GM23338 (cell line): ENCODE data around the gene PSMA1. TPM values are rescaled to one million over a fixed set of nuclear protein-coding genes. Genes with fewer than 3 reads are reported as not detected.

Source experiments
- ATAC-seq: fragments of 200-7000 bp; cut with Tn5 transposase; 3 replicates; pipeline ENCODE4 v1.9.1; 2020
- DNase-seq: peaks from one replicate; pipeline ENCODE4 v3.0.0-alpha.2; 2015; ENCODE audit warnings: low spot score
- H2AFZ ChIP-seq: fragments of 200-600 bp; sonication (generic); 2 replicates; pipeline ENCODE4 v1.8.0; 2016; ENCODE audit warnings: antibody characterized with exemption, mild to moderate bottlenecking, moderate library complexity
- H3F3A ChIP-seq: fragments of 200-600 bp; sonication (generic); replicated peaks from 2 replicates; pipeline ENCODE4 v1.8.0; 2017; ENCODE audit warnings: antibody characterized with exemption, mixed run types, low read depth
- H3K27ac ChIP-seq: fragments of 200-600 bp; sonication (generic); 2 replicates; pipeline ENCODE4 v1.6.1; 2016; ENCODE audit warnings: low read depth
- H3K27me3 ChIP-seq: fragments of 200-600 bp; sonication (generic); 2 replicates; pipeline ENCODE4 v1.8.0; 2016; ENCODE audit warnings: mild to moderate bottlenecking, mixed run types, moderate library complexity; ENCODE audit not compliant: insufficient read depth
- H3K36me3 ChIP-seq: fragments of 200-600 bp; sonication (generic); 2 replicates; pipeline ENCODE4 v1.8.0; 2016; ENCODE audit warnings: mild to moderate bottlenecking; ENCODE audit not compliant: insufficient read depth
- H3K4me1 ChIP-seq: fragments of 200-600 bp; sonication (generic); 2 replicates; pipeline ENCODE4 v1.8.0; 2016; ENCODE audit warnings: mild to moderate bottlenecking, moderate library complexity; ENCODE audit not compliant: insufficient read depth
- H3K4me2 ChIP-seq: fragments of 200-600 bp; sonication (generic); 2 replicates; pipeline ENCODE4 v1.7.1; 2017; ENCODE audit warnings: mixed run types
- H3K4me3 ChIP-seq: fragments of 200-600 bp; sonication (generic); 2 replicates; pipeline ENCODE4 v1.6.1; 2016; ENCODE audit warnings: mixed run types
- H3K79me2 ChIP-seq: fragments of 200-600 bp; sonication (generic); replicated peaks from 2 replicates; pipeline ENCODE4 v1.8.0; 2017; ENCODE audit warnings: mild to moderate bottlenecking; ENCODE audit not compliant: insufficient read depth
- H3K9me2 ChIP-seq: fragments of 200-600 bp; sonication (generic); 2 replicates; pipeline ENCODE4 v1.8.0; 2017; ENCODE audit not compliant: insufficient read depth
- H4K20me1 ChIP-seq: fragments of 200-600 bp; sonication (generic); replicated peaks from 2 replicates; pipeline ENCODE4 v1.8.0; 2017; ENCODE audit warnings: mild to moderate bottlenecking; ENCODE audit not compliant: insufficient read depth
- H3K27ac Mint-ChIP-seq: 2 replicates; pipeline ENCODE4 v1.8.0; 2020; ENCODE audit warnings: inconsistent platforms, mild to moderate bottlenecking, moderate library complexity, mixed read lengths
- H3K27me3 Mint-ChIP-seq: 3 replicates; pipeline ENCODE4 v1.8.0; 2022; ENCODE audit warnings: low read depth, mild to moderate bottlenecking, moderate library complexity, mixed read lengths, inconsistent platforms; ENCODE audit not compliant: insufficient read depth, poor library complexity
- H3K36me3 Mint-ChIP-seq: 3 replicates; pipeline ENCODE4 v1.8.0; 2021; ENCODE audit warnings: low read depth, mild to moderate bottlenecking, inconsistent platforms, moderate library complexity, mixed read lengths
- H3K4me1 Mint-ChIP-seq: 3 replicates; pipeline ENCODE4 v1.8.0; 2020; ENCODE audit warnings: mild to moderate bottlenecking, inconsistent platforms, mixed read lengths
- H3K4me3 Mint-ChIP-seq: 3 replicates; pipeline ENCODE4 v1.8.0; 2021; ENCODE audit warnings: moderate library complexity, mild to moderate bottlenecking, inconsistent platforms, mixed read lengths
- H3K9me3 Mint-ChIP-seq: 3 replicates; pipeline ENCODE4 v1.8.0; 2020; ENCODE audit warnings: moderate library complexity, mild to moderate bottlenecking, inconsistent platforms, mixed read lengths
- CREB1 ChIP-seq: fragments of 250-450 bp; sonication (Bioruptor Pico); IDR thresholded peaks from 2 replicates; pipeline ENCODE4 v1.5.0; 2020; ENCODE audit warnings: low read depth, mild to moderate bottlenecking, moderate library complexity
- EZH2 ChIP-seq: fragments of 200-600 bp; sonication (generic); IDR thresholded peaks from one replicate; pipeline ENCODE4 v1.8.0; 2017; ENCODE audit warnings: antibody characterized with exemption, mild to moderate bottlenecking, low read depth; ENCODE audit not compliant: unreplicated experiment
- EZH2phosphoT487 ChIP-seq: fragments of 200-600 bp; sonication (generic); IDR thresholded peaks from one replicate; pipeline ENCODE4 v1.8.1; 2018; ENCODE audit warnings: antibody characterized with exemption; ENCODE audit not compliant: unreplicated experiment
- JUNB ChIP-seq: IDR thresholded peaks from one replicate; pipeline ENCODE4 v1.6.1; 2016; ENCODE audit warnings: antibody characterized with exemption; ENCODE audit not compliant: unreplicated experiment
- NANOG ChIP-seq: IDR thresholded peaks from 2 replicates; pipeline ENCODE4 v1.6.1; 2016; ENCODE audit warnings: antibody characterized with exemption, borderline replicate concordance
- POLR2AphosphoS5 ChIP-seq: IDR thresholded peaks from 2 replicates; pipeline ENCODE4 v1.6.1; 2016; ENCODE audit warnings: antibody characterized with exemption, low read depth
- STAT1 ChIP-seq: IDR thresholded peaks from one replicate; pipeline ENCODE4 v1.6.1; 2016; ENCODE audit warnings: antibody characterized with exemption; ENCODE audit not compliant: unreplicated experiment
- ZNF114 ChIP-seq: fragments of 250-450 bp; sonication (Bioruptor Pico); IDR thresholded peaks from 2 replicates; pipeline ENCODE4 v1.5.0; 2020; ENCODE audit warnings: mild to moderate bottlenecking, moderate library complexity
- ZNF331 ChIP-seq: fragments of 250-450 bp; sonication (Bioruptor Pico); IDR thresholded peaks from 2 replicates; pipeline ENCODE4 v1.5.0; 2020; ENCODE audit warnings: low read depth, mild to moderate bottlenecking, moderate library complexity
- polyA plus RNA-seq: library from polyadenylated mRNA; unstranded; fragments of >200 nt; fragmentation: Nextera tagmentation; extraction: Ambion mirVana; gene quantifications from 2 replicates; pipeline ENCODE4 v1.2.1, GENCODE V29; 2016
- total RNA-seq: library from RNA; depleted of rRNA; stranded (reverse); fragments of >200 nt; shearing (Covaris generic); gene quantifications from 2 replicates; pipeline ENCODE4 v1.2.3, GENCODE V29; 2014
- TF ChIP-seq, protein P1 (sequence below): IDR thresholded peaks from one replicate; pipeline ENCODE4 v1.6.1; 2018; ENCODE audit warnings: antibody characterized with exemption; ENCODE audit not compliant: unreplicated experiment
- TF ChIP-seq, protein P2 (sequence below), 2 experiments: fragments of 200-600 bp in 1 of 2; sonication (generic) in 1 of 2; conservative IDR thresholded peaks; 2 replicates each; pipeline versions ENCODE4 v1.5.1 to v1.6.1; 2016 to 2017; ENCODE audit warnings: antibody characterized with exemption in 2 of 2, low read depth in 2 of 2, mild to moderate bottlenecking in 2 of 2, moderate library complexity in 1 of 2
- TF ChIP-seq, protein P3 (sequence below): fragments of 250-450 bp; sonication (Bioruptor Pico); IDR thresholded peaks from 2 replicates; pipeline ENCODE4 v1.5.0; 2020; ENCODE audit warnings: mild to moderate bottlenecking, moderate library complexity
- TF ChIP-seq, protein P4 (sequence below): IDR thresholded peaks from 2 replicates; pipeline ENCODE4 v1.6.1; 2016; ENCODE audit warnings: antibody characterized with exemption

PSMA1 gene
- total and polyA plus RNA-seq, 2 experiments from 2014 or later = 169 to 338 TPM

DNA sequence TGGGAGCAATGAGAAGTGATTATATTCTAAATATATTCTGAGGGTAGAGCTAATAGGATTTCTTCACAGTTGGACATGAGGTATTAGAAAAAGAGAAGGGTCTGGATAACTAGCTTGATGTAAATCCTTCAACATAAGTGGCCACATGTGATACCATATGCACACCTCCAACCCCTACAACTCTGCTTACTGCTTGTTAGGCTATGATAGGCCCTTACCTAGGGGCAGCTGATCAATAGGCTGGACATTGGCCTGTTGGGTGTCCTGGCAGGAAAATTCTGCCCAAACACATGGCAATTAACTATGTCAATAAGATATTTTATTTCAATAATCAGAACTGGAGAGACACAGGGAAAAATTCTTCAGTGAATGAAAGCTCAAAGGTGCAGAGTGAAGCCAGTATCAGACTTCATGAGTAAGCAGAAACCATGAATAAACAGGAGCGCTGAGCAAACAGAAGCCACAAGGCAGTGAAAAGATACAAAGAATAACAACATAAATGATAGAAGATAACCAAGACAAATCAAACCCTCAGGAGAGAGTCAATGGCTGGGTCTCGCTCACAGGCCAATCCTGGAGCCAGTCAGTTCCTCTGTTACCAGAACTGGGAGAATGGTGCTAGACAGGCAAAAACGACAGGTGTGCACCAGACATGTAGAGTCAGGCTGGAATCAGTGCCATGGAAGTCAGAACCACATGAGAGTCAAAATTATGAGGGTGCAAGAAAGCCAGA, 46.3 kb upstream of the PSMA1 start:
- Mint-ChIP-seq H3K27me3 (no peaks in the 10 kb centered on the region), H3K9me3 (peaks cover 14% of the 10 kb centered on the region), H3K4me1 (peaks cover 10% of the 10 kb centered on the region), H3K27ac (no peak overlapping the region), H3K4me3 (no peak overlapping the region), H3K36me3 (peaks cover 12% of the 10 kb centered on the region; the same call in 1 of the 3 replicates)
- H3K4me2 ChIP-seq = no peak overlapping the region
- H3F3A ChIP-seq = no peaks in the 10 kb centered on the region
- H3K36me3 ChIP-seq = no peaks in the 10 kb centered on the region
- H3K9me2 ChIP-seq = no peaks in the 10 kb centered on the region
- H3K27ac ChIP-seq = no peak overlapping the region
- H3K79me2 ChIP-seq = no peaks in the 10 kb centered on the region
- TF ChIP-seq ZNF331 (CRISPR knock-in tag) (no peak), CREB1 (CRISPR knock-in tag) (no peak), EZH2phosphoT487 (no peak), EZH2 (no peak), STAT1 (no peak), JUNB (no peak), POLR2AphosphoS5 (no peak), NANOG (no peak), ZNF114 (CRISPR knock-in tag) (no peak)
- TF ChIP-seq, protein P1, sequence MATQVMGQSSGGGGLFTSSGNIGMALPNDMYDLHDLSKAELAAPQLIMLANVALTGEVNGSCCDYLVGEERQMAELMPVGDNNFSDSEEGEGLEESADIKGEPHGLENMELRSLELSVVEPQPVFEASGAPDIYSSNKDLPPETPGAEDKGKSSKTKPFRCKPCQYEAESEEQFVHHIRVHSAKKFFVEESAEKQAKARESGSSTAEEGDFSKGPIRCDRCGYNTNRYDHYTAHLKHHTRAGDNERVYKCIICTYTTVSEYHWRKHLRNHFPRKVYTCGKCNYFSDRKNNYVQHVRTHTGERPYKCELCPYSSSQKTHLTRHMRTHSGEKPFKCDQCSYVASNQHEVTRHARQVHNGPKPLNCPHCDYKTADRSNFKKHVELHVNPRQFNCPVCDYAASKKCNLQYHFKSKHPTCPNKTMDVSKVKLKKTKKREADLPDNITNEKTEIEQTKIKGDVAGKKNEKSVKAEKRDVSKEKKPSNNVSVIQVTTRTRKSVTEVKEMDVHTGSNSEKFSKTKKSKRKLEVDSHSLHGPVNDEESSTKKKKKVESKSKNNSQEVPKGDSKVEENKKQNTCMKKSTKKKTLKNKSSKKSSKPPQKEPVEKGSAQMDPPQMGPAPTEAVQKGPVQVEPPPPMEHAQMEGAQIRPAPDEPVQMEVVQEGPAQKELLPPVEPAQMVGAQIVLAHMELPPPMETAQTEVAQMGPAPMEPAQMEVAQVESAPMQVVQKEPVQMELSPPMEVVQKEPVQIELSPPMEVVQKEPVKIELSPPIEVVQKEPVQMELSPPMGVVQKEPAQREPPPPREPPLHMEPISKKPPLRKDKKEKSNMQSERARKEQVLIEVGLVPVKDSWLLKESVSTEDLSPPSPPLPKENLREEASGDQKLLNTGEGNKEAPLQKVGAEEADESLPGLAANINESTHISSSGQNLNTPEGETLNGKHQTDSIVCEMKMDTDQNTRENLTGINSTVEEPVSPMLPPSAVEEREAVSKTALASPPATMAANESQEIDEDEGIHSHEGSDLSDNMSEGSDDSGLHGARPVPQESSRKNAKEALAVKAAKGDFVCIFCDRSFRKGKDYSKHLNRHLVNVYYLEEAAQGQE = no peak
- TF ChIP-seq, protein P2, sequence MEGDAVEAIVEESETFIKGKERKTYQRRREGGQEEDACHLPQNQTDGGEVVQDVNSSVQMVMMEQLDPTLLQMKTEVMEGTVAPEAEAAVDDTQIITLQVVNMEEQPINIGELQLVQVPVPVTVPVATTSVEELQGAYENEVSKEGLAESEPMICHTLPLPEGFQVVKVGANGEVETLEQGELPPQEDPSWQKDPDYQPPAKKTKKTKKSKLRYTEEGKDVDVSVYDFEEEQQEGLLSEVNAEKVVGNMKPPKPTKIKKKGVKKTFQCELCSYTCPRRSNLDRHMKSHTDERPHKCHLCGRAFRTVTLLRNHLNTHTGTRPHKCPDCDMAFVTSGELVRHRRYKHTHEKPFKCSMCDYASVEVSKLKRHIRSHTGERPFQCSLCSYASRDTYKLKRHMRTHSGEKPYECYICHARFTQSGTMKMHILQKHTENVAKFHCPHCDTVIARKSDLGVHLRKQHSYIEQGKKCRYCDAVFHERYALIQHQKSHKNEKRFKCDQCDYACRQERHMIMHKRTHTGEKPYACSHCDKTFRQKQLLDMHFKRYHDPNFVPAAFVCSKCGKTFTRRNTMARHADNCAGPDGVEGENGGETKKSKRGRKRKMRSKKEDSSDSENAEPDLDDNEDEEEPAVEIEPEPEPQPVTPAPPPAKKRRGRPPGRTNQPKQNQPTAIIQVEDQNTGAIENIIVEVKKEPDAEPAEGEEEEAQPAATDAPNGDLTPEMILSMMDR (conservative IDR thresholded peaks at IDR 0.05; ENCODE audit: low read depth in 2 of 2) = no peak
- TF ChIP-seq, protein P3, sequence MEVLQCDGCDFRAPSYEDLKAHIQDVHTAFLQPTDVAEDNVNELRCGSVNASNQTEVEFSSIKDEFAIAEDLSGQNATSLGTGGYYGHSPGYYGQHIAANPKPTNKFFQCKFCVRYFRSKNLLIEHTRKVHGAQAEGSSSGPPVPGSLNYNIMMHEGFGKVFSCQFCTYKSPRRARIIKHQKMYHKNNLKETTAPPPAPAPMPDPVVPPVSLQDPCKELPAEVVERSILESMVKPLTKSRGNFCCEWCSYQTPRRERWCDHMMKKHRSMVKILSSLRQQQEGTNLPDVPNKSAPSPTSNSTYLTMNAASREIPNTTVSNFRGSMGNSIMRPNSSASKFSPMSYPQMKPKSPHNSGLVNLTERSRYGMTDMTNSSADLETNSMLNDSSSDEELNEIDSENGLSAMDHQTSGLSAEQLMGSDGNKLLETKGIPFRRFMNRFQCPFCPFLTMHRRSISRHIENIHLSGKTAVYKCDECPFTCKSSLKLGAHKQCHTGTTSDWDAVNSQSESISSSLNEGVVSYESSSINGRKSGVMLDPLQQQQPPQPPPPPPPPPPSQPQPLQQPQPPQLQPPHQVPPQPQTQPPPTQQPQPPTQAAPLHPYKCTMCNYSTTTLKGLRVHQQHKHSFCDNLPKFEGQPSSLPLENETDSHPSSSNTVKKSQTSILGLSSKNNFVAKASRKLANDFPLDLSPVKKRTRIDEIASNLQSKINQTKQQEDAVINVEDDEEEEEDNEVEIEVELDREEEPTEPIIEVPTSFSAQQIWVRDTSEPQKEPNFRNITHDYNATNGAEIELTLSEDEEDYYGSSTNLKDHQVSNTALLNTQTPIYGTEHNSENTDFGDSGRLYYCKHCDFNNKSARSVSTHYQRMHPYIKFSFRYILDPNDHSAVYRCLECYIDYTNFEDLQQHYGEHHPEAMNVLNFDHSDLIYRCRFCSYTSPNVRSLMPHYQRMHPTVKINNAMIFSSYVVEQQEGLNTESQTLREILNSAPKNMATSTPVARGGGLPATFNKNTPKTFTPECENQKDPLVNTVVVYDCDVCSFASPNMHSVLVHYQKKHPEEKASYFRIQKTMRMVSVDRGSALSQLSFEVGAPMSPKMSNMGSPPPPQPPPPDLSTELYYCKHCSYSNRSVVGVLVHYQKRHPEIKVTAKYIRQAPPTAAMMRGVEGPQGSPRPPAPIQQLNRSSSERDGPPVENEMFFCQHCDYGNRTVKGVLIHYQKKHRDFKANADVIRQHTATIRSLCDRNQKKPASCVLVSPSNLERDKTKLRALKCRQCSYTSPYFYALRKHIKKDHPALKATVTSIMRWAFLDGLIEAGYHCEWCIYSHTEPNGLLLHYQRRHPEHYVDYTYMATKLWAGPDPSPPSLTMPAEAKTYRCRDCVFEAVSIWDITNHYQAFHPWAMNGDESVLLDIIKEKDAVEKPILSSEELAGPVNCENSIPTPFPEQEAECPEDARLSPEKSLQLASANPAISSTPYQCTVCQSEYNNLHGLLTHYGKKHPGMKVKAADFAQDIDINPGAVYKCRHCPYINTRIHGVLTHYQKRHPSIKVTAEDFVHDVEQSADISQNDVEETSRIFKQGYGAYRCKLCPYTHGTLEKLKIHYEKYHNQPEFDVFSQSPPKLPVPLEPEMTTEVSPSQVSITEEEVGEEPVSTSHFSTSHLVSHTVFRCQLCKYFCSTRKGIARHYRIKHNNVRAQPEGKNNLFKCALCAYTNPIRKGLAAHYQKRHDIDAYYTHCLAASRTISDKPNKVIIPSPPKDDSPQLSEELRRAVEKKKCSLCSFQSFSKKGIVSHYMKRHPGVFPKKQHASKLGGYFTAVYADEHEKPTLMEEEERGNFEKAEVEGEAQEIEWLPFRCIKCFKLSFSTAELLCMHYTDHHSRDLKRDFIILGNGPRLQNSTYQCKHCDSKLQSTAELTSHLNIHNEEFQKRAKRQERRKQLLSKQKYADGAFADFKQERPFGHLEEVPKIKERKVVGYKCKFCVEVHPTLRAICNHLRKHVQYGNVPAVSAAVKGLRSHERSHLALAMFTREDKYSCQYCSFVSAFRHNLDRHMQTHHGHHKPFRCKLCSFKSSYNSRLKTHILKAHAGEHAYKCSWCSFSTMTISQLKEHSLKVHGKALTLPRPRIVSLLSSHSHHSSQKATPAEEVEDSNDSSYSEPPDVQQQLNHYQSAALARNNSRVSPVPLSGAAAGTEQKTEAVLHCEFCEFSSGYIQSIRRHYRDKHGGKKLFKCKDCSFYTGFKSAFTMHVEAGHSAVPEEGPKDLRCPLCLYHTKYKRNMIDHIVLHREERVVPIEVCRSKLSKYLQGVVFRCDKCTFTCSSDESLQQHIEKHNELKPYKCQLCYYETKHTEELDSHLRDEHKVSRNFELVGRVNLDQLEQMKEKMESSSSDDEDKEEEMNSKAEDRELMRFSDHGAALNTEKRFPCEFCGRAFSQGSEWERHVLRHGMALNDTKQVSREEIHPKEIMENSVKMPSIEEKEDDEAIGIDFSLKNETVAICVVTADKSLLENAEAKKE (CRISPR knock-in tag) = no peak
- TF ChIP-seq, protein P4, sequence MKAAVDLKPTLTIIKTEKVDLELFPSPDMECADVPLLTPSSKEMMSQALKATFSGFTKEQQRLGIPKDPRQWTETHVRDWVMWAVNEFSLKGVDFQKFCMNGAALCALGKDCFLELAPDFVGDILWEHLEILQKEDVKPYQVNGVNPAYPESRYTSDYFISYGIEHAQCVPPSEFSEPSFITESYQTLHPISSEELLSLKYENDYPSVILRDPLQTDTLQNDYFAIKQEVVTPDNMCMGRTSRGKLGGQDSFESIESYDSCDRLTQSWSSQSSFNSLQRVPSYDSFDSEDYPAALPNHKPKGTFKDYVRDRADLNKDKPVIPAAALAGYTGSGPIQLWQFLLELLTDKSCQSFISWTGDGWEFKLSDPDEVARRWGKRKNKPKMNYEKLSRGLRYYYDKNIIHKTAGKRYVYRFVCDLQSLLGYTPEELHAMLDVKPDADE = no peak
- ATAC-seq = no peak
- H3K27me3 ChIP-seq = no peaks in the 10 kb centered on the region
- H2AFZ ChIP-seq = no peak overlapping the region
- H4K20me1 ChIP-seq = no peaks in the 10 kb centered on the region
- peaks cover 5% of the 10 kb centered on the region; the same call in 1 of the 2 replicates for H3K4me1 ChIP-seq
- no peak overlapping the region for H3K4me3 ChIP-seq
- no peak for DNase-seq
